Mammary epithelial cell (primary cell): Measurements from ENCODE around the gene TPBG.

Experiments
- EZH2 ChIP-seq: IDR thresholded peaks from 2 replicates; pipeline ENCODE4 v1.6.1; 2012; ENCODE audit warnings: low read length, inconsistent platforms, borderline replicate concordance
- TF ChIP-seq, protein P1 (sequence below), 2 donors: IDR thresholded peaks in 1 of 2; conservative IDR thresholded peaks in 1 of 2; 2 replicates each; pipeline ENCODE4 v1.5.1; 2011 to 2012; ENCODE audit warnings: inconsistent platforms in 2 of 2, low read length in 2 of 2, mild to moderate bottlenecking in 2 of 2, control low read depth in 1 of 2, low read depth in 1 of 2; ENCODE audit not compliant: insufficient read depth in 1 of 2; ENCODE audit errors: extremely low read depth in 1 of 2

- TF ChIP-seq, protein P1, sequence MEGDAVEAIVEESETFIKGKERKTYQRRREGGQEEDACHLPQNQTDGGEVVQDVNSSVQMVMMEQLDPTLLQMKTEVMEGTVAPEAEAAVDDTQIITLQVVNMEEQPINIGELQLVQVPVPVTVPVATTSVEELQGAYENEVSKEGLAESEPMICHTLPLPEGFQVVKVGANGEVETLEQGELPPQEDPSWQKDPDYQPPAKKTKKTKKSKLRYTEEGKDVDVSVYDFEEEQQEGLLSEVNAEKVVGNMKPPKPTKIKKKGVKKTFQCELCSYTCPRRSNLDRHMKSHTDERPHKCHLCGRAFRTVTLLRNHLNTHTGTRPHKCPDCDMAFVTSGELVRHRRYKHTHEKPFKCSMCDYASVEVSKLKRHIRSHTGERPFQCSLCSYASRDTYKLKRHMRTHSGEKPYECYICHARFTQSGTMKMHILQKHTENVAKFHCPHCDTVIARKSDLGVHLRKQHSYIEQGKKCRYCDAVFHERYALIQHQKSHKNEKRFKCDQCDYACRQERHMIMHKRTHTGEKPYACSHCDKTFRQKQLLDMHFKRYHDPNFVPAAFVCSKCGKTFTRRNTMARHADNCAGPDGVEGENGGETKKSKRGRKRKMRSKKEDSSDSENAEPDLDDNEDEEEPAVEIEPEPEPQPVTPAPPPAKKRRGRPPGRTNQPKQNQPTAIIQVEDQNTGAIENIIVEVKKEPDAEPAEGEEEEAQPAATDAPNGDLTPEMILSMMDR (conservative IDR thresholded peaks at IDR 0.05 in 1 of 2, IDR thresholded peaks at IDR 0.05 in 1 of 2; ENCODE audit: extremely low read depth in 1 of 2, insufficient read depth in 1 of 2, low read depth in 1 of 2, low read length in 2 of 2) = no peak
- TF ChIP-seq EZH2 = no peak
Measured at GRCh38 chr6:82367704-82368103, 4.1 kb downstream of the TPBG start.
